GM19099 (cell line): ENCODE measurements around the gene IRF7.

Experiments
- POLR2A ChIP-seq: IDR thresholded peaks from 3 replicates; pipeline ENCODE4 v1.6.1; 2011; ENCODE audit warnings: low read depth; ENCODE audit not compliant: insufficient read length; ENCODE audit errors: extremely low read depth

The IRF7 gene

DNA sequence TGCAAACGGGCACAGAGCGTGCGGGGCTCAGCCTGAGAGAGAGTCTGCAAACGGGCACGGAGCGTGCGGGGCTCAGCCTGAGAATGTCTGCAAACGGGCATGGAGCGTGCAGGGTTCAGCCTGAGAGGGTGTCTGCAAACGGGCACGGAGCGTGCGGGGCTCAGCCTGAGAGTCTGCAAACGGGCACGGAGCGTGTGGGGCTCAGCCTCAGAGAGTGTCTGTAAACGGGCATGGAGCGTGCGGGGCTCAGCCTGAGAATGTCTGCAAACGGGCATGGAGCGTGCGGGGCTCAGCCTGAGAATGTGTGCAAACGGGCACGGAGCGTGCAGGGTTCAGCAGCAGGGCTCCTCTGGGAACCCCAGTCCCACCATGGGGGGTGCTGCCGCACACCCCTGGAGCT is 26.0 kb downstream of the IRF7 start:
- TF ChIP-seq POLR2A = no peak

DNA sequence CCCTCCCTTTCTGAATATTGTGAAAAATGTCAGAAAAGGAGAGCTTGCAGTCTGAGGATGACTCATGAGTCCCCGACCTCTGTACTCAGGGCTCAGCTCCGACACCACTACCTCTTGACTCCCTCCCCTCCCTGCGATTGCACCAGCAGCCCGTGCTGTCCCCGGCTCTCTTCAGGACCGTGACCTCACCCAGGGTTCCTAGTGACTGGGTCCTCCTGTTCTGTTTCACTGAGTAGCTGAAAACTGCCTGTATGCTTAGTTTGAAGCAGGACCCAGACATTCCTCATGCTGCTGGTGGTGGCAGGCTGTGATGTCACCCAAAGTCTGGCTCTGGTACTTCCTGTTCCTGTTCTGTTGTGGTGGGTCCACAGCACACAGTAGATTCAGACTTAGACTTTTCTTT is 27.8 kb downstream of the IRF7 start:
- no peak for TF ChIP-seq POLR2A

DNA sequence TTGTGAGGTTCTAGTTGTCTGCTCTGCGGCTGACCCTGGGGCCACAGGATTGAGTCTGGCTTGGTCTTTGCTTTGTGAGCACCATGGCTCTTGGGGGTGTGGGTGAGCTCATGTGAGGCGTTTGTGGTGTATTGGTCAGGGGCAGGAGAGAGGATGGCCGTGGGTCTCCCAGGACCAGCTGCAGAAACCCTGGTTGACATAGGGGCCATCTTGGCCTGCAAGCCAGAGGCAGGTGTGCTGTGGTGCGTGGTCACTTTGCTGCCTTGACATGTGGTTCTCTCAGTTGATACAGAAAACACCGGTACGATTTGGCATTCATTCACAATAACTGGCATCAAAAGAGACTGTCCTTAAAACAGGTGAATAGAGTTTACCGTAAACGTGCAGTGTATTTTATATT is 28.2 kb downstream of the IRF7 start:
- no peak for TF ChIP-seq POLR2A

DNA sequence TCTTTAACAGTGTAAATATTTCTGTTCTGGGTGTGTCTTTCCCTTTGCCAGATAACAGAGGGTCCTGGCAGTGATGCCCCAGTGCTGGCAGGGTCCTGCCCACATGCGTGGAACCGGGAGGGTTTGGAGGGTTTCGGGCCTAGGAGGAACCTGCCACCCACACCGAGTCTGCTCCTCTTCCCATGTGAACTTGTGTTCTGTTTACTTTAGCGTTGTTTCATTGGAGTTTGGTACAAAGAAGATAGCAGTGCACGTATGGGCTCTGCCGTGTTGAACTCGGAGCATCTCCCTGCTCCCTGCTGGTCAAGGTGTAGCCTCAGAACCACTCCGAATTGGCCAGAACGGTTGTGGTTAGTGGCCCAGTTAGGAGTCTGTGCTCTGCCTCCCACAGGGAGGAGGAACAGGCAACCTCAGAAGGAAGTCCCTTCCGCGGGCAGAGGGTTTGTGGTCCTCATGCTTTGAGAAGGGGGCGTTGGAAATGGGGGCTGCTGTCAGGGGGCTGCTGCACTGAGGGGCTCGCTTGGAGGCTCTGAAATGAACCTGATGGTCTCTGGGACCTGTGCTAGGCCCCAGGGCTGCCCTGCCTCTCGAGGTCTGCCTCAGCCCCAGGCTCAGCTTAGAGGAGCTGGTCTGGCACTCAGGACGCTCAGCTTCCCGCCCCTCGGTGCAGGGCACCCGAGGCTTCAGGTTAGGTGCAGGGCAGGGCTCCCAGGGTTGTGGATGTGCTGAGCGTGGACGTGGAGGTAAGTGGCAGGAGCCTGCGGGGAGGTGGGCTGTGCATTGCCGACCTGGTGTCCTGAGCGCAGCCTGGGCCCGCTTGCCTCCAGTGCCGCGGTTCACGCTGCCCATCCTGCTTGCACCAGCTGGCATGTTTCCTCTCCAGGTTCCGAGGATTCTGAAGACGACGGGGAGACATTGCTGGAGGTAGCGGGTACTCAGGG is 29.1 kb downstream of the IRF7 start:
- TF ChIP-seq POLR2A = no peak

DNA sequence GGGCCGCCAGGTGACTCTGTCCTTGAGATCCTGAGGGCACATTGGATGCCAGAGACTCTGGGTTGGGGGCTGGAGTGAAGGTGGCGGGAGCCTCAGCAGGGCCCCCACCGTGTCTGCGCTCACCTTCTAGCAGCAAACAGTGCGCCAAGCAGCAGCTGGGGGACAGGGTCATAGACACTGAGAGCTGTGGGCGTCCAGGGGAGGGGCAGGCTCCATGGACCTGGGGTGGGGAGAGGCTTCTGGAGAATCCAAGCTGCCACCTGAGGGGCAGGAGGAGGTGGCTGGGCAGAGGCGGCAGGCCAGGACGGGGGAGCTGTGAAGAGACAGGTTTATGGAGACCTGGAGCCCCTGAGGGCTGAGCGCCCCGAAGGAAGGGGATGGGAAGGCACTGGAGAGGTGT is 31.5 kb downstream of the IRF7 start:
- TF ChIP-seq POLR2A = no peak

DNA sequence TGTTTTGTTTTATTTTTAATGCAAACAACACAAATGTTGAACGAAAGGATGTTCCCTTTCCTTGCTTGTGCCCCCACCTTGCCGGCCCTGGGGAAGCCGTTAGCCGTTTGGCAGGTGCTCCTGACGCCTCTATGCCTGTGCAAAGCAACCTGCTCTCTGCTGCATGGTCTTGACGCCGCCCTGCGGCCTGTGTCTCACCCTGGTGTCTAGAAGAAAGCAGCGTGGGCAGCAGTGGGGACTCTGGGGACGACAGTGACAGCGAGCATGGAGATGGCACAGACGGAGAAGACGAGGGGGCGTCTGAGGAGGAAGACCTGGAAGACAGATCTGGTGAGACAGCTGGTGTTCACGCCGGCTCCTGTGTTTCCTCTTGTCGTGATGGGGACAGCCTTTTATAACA is 34.0 kb downstream of the IRF7 start:
- no peak for TF ChIP-seq POLR2A

DNA sequence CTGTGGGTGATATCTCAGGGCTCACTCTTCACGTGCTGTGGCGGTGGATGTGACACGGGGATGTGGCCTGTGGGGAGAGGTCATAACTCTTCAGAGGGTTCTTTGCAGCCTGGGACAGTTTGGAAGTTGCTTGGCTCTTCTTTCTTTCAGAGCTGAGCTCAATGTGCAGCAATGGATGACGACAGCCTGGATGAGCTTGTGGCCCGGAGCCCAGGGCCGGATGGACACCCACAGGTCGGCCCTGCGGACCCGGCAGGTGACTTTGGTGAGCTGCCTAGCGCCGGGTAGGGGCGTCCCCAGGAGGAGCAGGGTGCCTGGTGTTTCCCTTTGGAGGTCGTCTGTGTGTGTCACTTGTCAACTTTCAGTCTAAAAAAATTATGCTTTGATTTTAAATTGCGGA is 34.4 kb downstream of the IRF7 start:
- TF ChIP-seq POLR2A = no peak

DNA sequence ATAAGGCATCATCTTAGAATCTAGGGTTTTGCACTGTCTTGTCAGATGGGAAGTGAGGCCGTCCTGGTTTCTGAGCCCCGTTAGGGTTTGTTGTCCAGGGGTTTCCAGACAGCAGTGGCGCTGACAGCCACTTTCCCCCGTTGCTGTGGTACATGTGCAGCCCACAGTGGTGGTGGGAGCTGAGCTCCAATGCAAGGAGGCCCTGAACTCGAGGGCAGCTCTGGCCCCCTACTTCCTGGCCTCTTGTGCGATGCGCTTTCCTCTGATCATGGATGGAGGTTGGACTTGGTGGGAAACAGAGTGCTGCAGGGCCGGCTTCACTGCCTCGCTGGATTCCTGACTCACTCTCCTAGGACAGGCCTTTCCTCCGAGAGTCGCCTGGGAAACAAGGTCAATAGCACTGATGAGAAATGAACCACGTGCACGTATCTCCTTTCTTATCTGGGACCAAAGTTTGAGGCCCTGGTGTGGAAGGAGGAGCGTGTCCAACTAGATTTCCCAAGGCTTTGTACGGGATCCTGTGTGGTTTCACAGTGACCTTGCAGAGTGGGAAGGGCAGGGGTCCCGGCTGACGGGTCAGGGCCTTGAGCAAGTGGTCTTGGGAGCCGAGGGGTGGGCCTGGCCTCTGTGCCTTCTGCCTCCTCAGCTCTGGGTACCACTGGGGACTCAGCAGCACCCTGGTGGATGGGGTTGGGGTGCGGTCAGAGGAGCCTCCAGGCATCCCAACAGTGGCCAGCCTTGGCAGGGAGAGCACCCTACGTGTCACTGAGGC is 35.7 kb downstream of the IRF7 start:
- TF ChIP-seq POLR2A = no peak

DNA sequence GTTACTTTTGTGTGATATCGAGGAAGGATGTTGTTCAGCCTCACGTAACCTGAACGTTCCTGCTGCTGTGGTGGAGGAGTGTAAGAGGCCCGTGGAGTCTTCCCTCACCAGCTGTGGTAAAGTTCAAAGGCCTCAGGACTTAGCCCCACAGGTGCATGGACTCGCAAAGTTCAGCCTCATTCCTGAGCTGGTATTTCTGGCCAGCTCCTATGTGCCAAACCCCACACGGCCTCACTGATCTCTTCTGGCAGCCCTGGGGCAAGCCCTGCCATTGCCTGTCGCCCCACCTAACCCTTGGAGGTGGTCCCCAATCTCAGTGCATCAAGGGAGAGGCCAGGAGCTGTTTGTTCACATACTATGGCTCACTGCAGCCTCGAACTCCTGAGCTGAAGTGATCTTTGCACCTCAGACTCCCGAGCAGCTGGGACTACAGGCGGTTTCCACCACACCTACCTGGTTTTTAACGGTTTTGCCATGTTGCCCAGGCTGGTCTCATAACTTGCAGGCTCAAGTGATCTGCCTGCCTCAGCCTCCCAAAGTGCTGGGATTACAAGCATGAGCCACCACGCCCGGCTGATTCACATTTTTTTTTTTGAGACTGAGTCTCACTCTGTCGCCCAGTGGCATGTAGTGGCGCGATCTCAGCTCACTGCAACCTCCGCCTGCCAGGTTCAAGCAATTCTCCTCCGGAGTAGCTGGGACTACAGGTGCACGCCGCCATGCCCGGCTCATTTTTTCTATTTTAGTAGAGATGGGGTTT is 37.3 kb downstream of the IRF7 start:
- TF ChIP-seq POLR2A = no peak

DNA sequence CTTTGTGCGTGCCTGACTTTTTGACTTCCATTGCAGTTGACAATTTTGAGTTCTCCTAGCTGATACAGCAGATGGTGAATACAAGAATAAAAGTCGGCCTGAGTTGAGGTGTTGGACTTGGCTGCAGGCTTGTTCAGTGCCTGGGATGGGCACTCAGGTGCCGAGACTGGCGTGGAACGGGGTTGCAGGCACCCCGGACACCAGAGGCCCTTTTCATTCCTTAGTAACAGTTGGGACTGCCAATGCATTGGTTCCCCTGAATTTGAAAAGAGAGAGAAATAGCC is 38.2 kb downstream of the IRF7 start:
- TF ChIP-seq POLR2A = no peak

DNA sequence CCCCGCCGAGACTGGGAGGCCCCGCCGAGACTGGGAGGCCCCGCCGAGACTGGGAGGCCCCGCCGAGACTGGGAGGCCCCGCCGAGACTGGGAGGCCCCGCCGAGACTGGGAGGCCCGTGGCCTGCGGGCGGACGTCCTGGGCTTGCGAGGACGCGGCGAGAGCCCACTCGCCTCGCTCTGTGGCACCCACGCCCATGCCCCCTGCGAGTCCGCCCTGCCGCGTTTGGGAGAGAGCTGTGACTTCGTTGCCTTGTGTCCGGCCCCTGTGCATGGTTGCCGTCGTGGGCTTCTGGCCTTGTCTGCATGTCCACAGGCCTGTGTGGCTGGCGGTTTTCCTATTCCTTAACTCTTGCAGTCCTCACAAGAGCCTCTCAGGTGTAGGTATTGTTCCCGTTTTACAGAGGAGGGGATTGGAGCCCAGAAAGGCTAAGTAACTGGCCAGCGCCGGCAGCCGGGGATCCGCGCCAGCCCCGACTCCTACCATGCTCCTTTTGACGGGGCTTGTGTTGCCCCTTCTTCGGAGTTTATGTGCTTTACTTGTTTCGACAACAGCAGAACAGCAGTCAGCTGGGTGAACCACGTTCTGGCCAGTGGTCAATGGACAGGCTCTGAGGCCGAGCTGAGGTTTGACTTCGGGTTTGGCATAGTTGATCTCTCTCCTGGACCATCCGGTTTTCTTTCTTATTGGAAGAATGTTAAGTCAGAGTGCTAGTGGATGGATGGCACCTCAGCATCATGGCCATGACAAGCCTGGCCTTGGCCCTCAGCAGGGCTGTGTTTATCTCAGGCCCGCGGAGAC is 38.7 kb downstream of the IRF7 start:
- TF ChIP-seq POLR2A = no peak

DNA sequence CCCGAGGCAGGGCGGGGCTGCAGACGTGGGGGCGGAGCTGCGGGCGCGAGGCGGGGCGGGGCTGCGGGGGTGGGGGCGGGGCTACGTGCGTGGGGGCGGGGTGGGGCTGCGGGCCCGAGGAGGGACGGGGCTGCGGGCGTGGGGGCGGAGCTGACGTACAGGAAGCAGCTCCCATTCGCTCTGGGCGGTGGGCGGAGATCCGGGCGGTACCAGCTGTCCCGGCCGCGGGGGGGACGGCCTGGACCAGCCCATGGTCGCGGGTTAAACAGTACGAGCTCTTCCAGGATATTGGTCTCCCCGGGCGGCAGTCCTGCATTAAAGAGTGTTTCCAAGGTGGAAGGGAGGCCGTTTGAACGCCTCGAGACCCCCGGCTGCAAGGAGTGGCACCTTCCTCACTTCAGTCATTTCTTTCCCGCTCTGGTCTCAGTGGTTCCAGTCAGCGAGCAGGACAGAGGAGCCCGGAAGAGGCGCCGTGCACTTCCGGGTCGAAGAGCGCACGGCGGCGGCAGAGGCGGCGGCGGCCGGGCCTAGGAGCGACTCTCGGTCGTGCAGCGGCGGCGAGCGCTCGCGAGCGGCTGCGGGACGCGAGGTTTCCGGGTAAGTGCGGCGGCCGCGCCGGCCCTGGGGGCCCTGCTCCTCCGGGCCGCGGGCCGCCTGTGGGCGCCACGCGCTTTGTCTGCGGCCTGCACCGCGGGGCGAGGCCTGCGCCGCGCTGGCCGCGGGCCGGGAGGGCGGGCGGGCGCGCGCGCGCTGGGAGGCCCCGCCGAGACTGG is 39.6 kb downstream of the IRF7 start, which contains the start of gene PHRF1:
Gene PHRF1 (plus strand): TSS at position 475 of the 773 bp plus-strand sequence. CDS start 5,043 bp downstream, outside the sequence.
- peak; percentile 79 for TF ChIP-seq POLR2A

DNA sequence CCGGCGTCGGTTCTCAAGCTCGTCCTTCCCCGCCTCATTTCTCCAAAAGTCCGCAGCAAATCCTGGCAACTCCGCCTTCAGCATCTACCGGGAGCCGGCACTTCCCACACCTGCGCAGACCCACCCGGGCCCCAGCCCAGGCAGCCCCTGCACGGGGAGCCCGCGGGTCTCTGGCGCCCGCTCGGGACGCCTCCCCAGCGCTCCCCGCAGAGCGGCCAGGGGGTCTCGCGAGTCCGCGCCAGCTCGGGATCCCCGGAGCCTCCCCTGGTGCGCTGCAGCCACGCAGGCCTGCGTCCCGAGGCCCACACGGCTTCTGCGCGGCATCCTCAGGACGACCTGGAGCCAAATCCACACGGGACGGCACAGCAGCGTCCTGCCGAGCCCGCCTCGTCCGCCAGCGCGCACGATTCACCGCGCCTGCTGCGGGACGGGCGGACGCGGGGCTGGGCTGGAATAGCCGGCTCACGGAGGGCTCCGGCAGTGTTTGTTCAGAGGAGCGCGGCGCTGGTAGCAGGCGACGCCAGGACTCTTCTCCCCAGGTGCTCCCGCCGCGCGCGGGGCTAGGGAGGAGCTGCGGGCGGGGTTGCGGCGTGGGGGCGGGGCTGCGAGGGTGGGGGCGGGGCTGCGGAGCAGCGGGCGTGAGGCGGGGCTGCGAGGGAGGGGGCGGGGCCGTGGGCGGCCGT is 40.3 kb downstream of the IRF7 start:
- no peak for TF ChIP-seq POLR2A
